Measurements from ENCODE around the gene PRDM1.

PRDM1 gene

GRCh38 chr6:106101466-106101865 is 15.3 kb downstream of the PRDM1 start:
- DNase-seq (ENCODE audit: insufficient read length, low spot score): no peak
- FAIRE-seq: no peak
- TF ChIP-seq CTCF (IDR thresholded peaks at IDR 0.05; ENCODE audit: insufficient read depth, missing control alignments): no peak

GRCh38 chr6:106102034-106102433 is 15.9 kb downstream of the PRDM1 start:
- TF ChIP-seq CTCF (IDR thresholded peaks at IDR 0.05; ENCODE audit: insufficient read depth, missing control alignments): no peak
- DNase-seq (ENCODE audit: insufficient read length, low spot score) (no peak), FAIRE-seq (no peak)

GRCh38 chr6:106102967-106103727 is 17.0 kb downstream of the PRDM1 start:
- DNase-seq (ENCODE audit: insufficient read length, low spot score) (no peak), FAIRE-seq (no peak)
- TF ChIP-seq CTCF (IDR thresholded peaks at IDR 0.05; ENCODE audit: insufficient read depth, missing control alignments): no peak

- no peak for TF ChIP-seq CTCF (IDR thresholded peaks at IDR 0.05; ENCODE audit: insufficient read depth, missing control alignments)
- DNase-seq (ENCODE audit: insufficient read length, low spot score): no peak
- no peak for FAIRE-seq
Measured at GRCh38 chr6:106103728-106104109, 17.6 kb downstream of the PRDM1 start.

- FAIRE-seq (no peak), DNase-seq (ENCODE audit: insufficient read length, low spot score) (no peak)
- no peak for TF ChIP-seq CTCF (IDR thresholded peaks at IDR 0.05; ENCODE audit: insufficient read depth, missing control alignments)
Measured at GRCh38 chr6:106104476-106104875, 18.3 kb downstream of the PRDM1 start.

GRCh38 chr6:106104941-106105340 is 18.8 kb downstream of the PRDM1 start:
- DNase-seq (ENCODE audit: insufficient read length, low spot score) (no peak), FAIRE-seq (no peak)
- no peak for TF ChIP-seq CTCF (IDR thresholded peaks at IDR 0.05; ENCODE audit: insufficient read depth, missing control alignments)

DNA sequence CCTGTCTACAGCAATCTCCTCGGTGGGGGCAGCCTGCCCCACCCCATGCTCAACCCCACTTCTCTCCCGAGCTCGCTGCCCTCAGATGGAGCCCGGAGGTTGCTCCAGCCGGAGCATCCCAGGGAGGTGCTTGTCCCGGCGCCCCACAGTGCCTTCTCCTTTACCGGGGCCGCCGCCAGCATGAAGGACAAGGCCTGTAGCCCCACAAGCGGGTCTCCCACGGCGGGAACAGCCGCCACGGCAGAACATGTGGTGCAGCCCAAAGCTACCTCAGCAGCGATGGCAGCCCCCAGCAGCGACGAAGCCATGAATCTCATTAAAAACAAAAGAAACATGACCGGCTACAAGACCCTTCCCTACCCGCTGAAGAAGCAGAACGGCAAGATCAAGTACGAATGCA is 19.4 kb downstream of the PRDM1 start:
- TF ChIP-seq CTCF (IDR thresholded peaks at IDR 0.05; ENCODE audit: insufficient read depth, missing control alignments): no peak
- DNase-seq (ENCODE audit: insufficient read length, low spot score) (no peak), FAIRE-seq (no peak)
